H9 (cell line): Measurements from ENCODE around the gene HNF4A. TPM values are rescaled to one million over a fixed set of nuclear protein-coding genes. Genes with fewer than 3 reads are reported as not detected.

Experiments used
- DNase-seq: peaks from one replicate; pipeline ENCODE4 v3.0.0-alpha.2; 2017
- H2AFZ ChIP-seq: one replicate; pipeline ENCODE4 v1.6.1; 2013; ENCODE audit warnings: mild to moderate bottlenecking, low read length, control low read depth, moderate library complexity
- H2AK5ac ChIP-seq: 2 replicates; pipeline ENCODE4 v1.6.1; 2013; ENCODE audit warnings: low read length, control low read depth, mixed read lengths; ENCODE audit not compliant: insufficient read length
- H2BK120ac ChIP-seq: one replicate; pipeline ENCODE4 v1.6.1; 2013; ENCODE audit warnings: low read depth, mild to moderate bottlenecking, low read length, control low read depth, inconsistent platforms; ENCODE audit not compliant: poor library complexity, severe bottlenecking
- H2BK12ac ChIP-seq: 2 replicates; pipeline ENCODE4 v1.6.1; 2013; ENCODE audit warnings: low read length, control low read depth, mixed read lengths, low read depth; ENCODE audit not compliant: insufficient read length
- H2BK15ac ChIP-seq: 2 replicates; pipeline ENCODE4 v1.6.1; 2013; ENCODE audit warnings: low read depth, low read length, control low read depth
- H2BK20ac ChIP-seq: one replicate; pipeline ENCODE4 v1.6.1; 2013; ENCODE audit warnings: low read depth, mild to moderate bottlenecking, low read length, control low read depth, inconsistent platforms; ENCODE audit not compliant: poor library complexity, severe bottlenecking
- H2BK5ac ChIP-seq: 2 replicates; pipeline ENCODE4 v1.6.1; 2013; ENCODE audit warnings: low read length, control low read depth, mixed read lengths; ENCODE audit not compliant: insufficient read length
- H3K14ac ChIP-seq: 2 replicates; pipeline ENCODE4 v1.6.1; 2013; ENCODE audit warnings: low read length, control low read depth; ENCODE audit not compliant: insufficient read depth
- H3K18ac ChIP-seq: 2 replicates; pipeline ENCODE4 v1.6.1; 2013; ENCODE audit warnings: low read depth, mild to moderate bottlenecking, mixed read lengths, low read length, control low read depth; ENCODE audit not compliant: insufficient read length
- H3K23ac ChIP-seq: 2 replicates; pipeline ENCODE4 v1.6.1; 2013; ENCODE audit warnings: low read length, control low read depth, mixed read lengths, low read depth; ENCODE audit not compliant: insufficient read length
- H3K23me2 ChIP-seq: 2 replicates; pipeline ENCODE4 v1.6.1; 2013; ENCODE audit warnings: low read depth, mild to moderate bottlenecking, mixed read lengths, low read length, control low read depth; ENCODE audit not compliant: insufficient read length, poor library complexity, severe bottlenecking
- H3K27ac ChIP-seq: 2 replicates; pipeline ENCODE4 v1.5.1; 2013; ENCODE audit warnings: low read length, control low read depth, mixed read lengths, low read depth; ENCODE audit not compliant: insufficient read length
- H3K27me3 ChIP-seq: 2 replicates; pipeline ENCODE4 v1.6.1; 2013; ENCODE audit warnings: low read length, control low read depth, inconsistent platforms; ENCODE audit not compliant: insufficient read depth
- H3K4ac ChIP-seq: 2 replicates; pipeline ENCODE4 v1.6.1; 2013; ENCODE audit warnings: low read depth, mild to moderate bottlenecking, control low read depth, inconsistent platforms, low read length, moderate library complexity
- H3K4me1 ChIP-seq: 2 replicates; pipeline ENCODE4 v1.6.1; 2013; ENCODE audit warnings: low read length, control low read depth, inconsistent platforms; ENCODE audit not compliant: insufficient read depth
- H3K4me2 ChIP-seq: 2 replicates; pipeline ENCODE4 v1.6.1; 2013; ENCODE audit warnings: low read length, control low read depth, mixed read lengths; ENCODE audit not compliant: insufficient read length, insufficient read depth
- H3K56ac ChIP-seq: 2 replicates; pipeline ENCODE4 v1.6.1; 2013; ENCODE audit warnings: low read depth, mild to moderate bottlenecking, mixed read lengths, low read length, control low read depth; ENCODE audit not compliant: insufficient read length
- H3K79me1 ChIP-seq: 2 replicates; pipeline ENCODE4 v1.6.1; 2013; ENCODE audit warnings: low read depth, mild to moderate bottlenecking, moderate library complexity, low read length, control low read depth, inconsistent platforms; ENCODE audit not compliant: insufficient read depth, poor library complexity, severe bottlenecking
- H3K79me2 ChIP-seq: 2 replicates; pipeline ENCODE4 v1.6.1; 2013; ENCODE audit warnings: low read length, control low read depth, inconsistent platforms; ENCODE audit not compliant: insufficient read depth
- H3K9ac ChIP-seq: 2 replicates; pipeline ENCODE4 v1.6.1; 2013; ENCODE audit warnings: low read length, control low read depth, mixed read lengths; ENCODE audit not compliant: insufficient read length; ENCODE audit errors: extremely low read depth
- H3K9me3 ChIP-seq: one replicate; pipeline ENCODE4 v1.6.1; 2013; ENCODE audit warnings: low read depth, low read length, inconsistent platforms; ENCODE audit not compliant: control insufficient read depth
- H3T11ph ChIP-seq: one replicate; pipeline ENCODE4 v1.6.1; 2013; ENCODE audit warnings: mild to moderate bottlenecking, low read length, control low read depth, inconsistent platforms
- H4K20me1 ChIP-seq: one replicate; pipeline ENCODE4 v1.6.1; 2013; ENCODE audit not compliant: control insufficient read depth, insufficient read length, insufficient read depth
- H4K5ac ChIP-seq: 2 replicates; pipeline ENCODE4 v1.6.1; 2013; ENCODE audit warnings: low read depth, mild to moderate bottlenecking, mixed read lengths, low read length, control low read depth; ENCODE audit not compliant: insufficient read length
- H4K8ac ChIP-seq: replicated peaks from 2 replicates; pipeline ENCODE4 v1.6.1; 2013; ENCODE audit warnings: low read length, control low read depth, mixed read lengths, low read depth; ENCODE audit not compliant: insufficient read length
- H4K91ac ChIP-seq: 2 replicates; pipeline ENCODE4 v1.6.1; 2013; ENCODE audit warnings: low read depth, mild to moderate bottlenecking, moderate library complexity, mixed read lengths, low read length, control low read depth; ENCODE audit not compliant: insufficient read length
- H3K27ac Mint-ChIP-seq, 3 experiments: 2 replicates in 2 of 3; 3 replicates in 1 of 3; pipeline ENCODE4 v1.8.0; 2020 to 2021; ENCODE audit warnings: mixed read lengths in 3 of 3, mild to moderate bottlenecking in 1 of 3, moderate library complexity in 1 of 3
- H3K27me3 Mint-ChIP-seq: 2 replicates; pipeline ENCODE4 v1.8.0; 2021; ENCODE audit warnings: low read depth, mild to moderate bottlenecking, moderate library complexity, mixed read lengths
- H3K36me3 Mint-ChIP-seq, 3 experiments: 2 replicates in 2 of 3; 3 replicates in 1 of 3; pipeline ENCODE4 v1.8.0; 2020 to 2021; ENCODE audit warnings: low read depth in 3 of 3, mixed read lengths in 3 of 3; ENCODE audit not compliant: insufficient read depth in 1 of 3
- H3K4me1 Mint-ChIP-seq, 2 experiments: 2 replicates each; pipeline ENCODE4 v1.8.0; 2020; ENCODE audit warnings: mixed read lengths in 2 of 2
- H3K4me3 Mint-ChIP-seq, 2 experiments: 2 replicates in 1 of 2; 3 replicates in 1 of 2; pipeline ENCODE4 v1.8.0; 2020 to 2021; ENCODE audit warnings: mild to moderate bottlenecking in 2 of 2, mixed read lengths in 2 of 2, moderate library complexity in 1 of 2
- H3K9me3 Mint-ChIP-seq, 2 experiments: 2 replicates in 1 of 2; 3 replicates in 1 of 2; pipeline ENCODE4 v1.8.0; 2020; ENCODE audit warnings: mild to moderate bottlenecking in 2 of 2, mixed read lengths in 2 of 2, moderate library complexity in 1 of 2
- CTCF ChIP-seq: fragments of 200-600 bp; sonication (generic); conservative IDR thresholded peaks from 3 replicates; pipeline ENCODE4 v1.8.0; 2021; ENCODE audit warnings: antibody characterized with exemption, mild to moderate bottlenecking
- WGBS: extraction: QIAGEN DNeasy Blood & Tissue Kit; methylation state at CpG from one replicate; pipeline ENCODE4 v1.1.7; 2013; ENCODE audit warnings: missing lambda C conversion rate, low lambda C conversion rate, mixed read lengths; ENCODE audit not compliant: insufficient read length; ENCODE audit errors: extremely low coverage; 5-methylcytosine and 5-hydroxymethylcytosine counted together
- total RNA-seq: library from RNA; stranded (reverse); gene quantifications from 2 replicates; pipeline ENCODE4 v1.2.1, GENCODE V29; 2021

HNF4A gene
- total RNA-seq, 1 experiment from 2014 or later, result not detected

- WGBS, result 100% methylated on average over 1 of the region's 3 CpGs
- no peak for DNase-seq
Measured at GRCh38 chr20:44399446-44399845, 43.9 kb downstream of the HNF4A start.

More at GRCh38 chr20:44399446-44399845, 43.9 kb downstream of the HNF4A start:
- Histone ChIP-seq H3K79me2 (no peaks in the 10 kb centered on the region), H3K27ac (no peak overlapping the region), H4K8ac (no peak overlapping the region), H3K4me2 (no peak overlapping the region), H3K14ac (no peak overlapping the region), H2AK5ac (no peak overlapping the region), H3K23ac (no peak overlapping the region), H3K9ac (no peak overlapping the region), H3K9me3 (no peaks in the 10 kb centered on the region), H2BK15ac (no peak overlapping the region), H2BK20ac (no peak overlapping the region), H2BK12ac (no peak overlapping the region), H3K79me1 (no peaks in the 10 kb centered on the region), H3K27me3 (no peaks in the 10 kb centered on the region), H3K18ac (no peak overlapping the region), H4K5ac (no peak overlapping the region), H3K23me2 (no peaks in the 10 kb centered on the region), H3T11ph (no peak overlapping the region), H2AFZ (no peak overlapping the region), H3K4me1 (no peaks in the 10 kb centered on the region), H4K20me1 (no peaks in the 10 kb centered on the region), H3K56ac (no peak overlapping the region), H4K91ac (no peak overlapping the region), H2BK120ac (no peak overlapping the region), H2BK5ac (no peak overlapping the region), H3K4ac (no peak overlapping the region)
- Mint-ChIP-seq H3K27me3 (peaks cover 5% of the 10 kb centered on the region), H3K4me1 (peaks cover 0 to 6% of the 10 kb centered on the region in 2 experiments; a peak in 2 of 4 replicates), H3K27ac (no peak overlapping the region), H3K4me3 (no peak overlapping the region), H3K9me3 (peaks cover 0 to 1% of the 10 kb centered on the region in 2 experiments; a peak in 2 of 5 replicates), H3K36me3 (no peaks in the 10 kb centered on the region)
- no peak for TF ChIP-seq CTCF
